Activated effector memory CD4-positive, alpha-beta T cell treated with Interleukin-2 at 50 U/mL for 16 hours (primary cell): Measurements from ENCODE around the gene HLA-G.
"Not testable (repeated sequence)": the region's sequence is repeated elsewhere in the genome, so short reads cannot be mapped to it uniquely, and the experiment has no call there.

Source experiments
- DNase-seq: peaks from one replicate; pipeline ENCODE4 v3.0.0-alpha.2; 2020

The HLA-G gene

DNA sequence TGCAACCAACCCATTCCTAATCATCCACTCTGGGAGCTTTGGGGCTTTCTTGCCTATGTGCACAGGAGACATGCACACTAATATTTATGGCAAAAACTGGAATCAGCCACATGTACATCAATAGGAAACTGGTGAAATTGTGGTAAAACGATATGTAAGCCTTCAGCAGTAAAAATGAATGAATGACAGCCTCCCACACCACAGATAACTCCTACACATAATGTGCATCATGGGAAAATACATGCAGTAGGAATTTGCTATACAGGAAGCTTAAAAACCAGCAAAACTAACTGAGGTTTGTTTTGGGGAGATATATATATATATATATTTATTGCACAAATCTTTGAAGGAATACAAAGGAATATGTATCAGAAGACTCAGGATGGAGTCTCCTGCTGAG, 47.6 kb downstream of the HLA-G start:
- no peak for DNase-seq

- DNase-seq = not testable (repeated sequence)
Measured at GRCh38 chr6:29875734-29876133, 48.1 kb downstream of the HLA-G start.
